OCI-LY1 (cell line): Measurements from ENCODE around the gene DCC.

ENCODE experiments used
- H2AFZ ChIP-seq: fragments of 200-600 bp; sonication (generic), shearing (Covaris generic); 2 replicates; pipeline ENCODE4 v1.6.0; 2014; ENCODE audit warnings: antibody characterized with exemption, mild to moderate bottlenecking, low read length
- H3F3A ChIP-seq: fragments of 200-600 bp; sonication (generic), shearing (Covaris generic); 2 replicates; pipeline ENCODE4 v1.6.0; 2014; ENCODE audit warnings: mild to moderate bottlenecking, antibody characterized with exemption, low read length, moderate library complexity; ENCODE audit not compliant: insufficient read depth
- H3K27ac ChIP-seq: fragments of 200-600 bp; sonication (generic); 2 replicates; pipeline ENCODE4 v1.5.1; 2014; ENCODE audit warnings: low read length, mixed run types, mild to moderate bottlenecking, low read depth; ENCODE audit not compliant: poor library complexity, severe bottlenecking
- H3K27me3 ChIP-seq: fragments of 200-600 bp; sonication (generic); 2 replicates; pipeline ENCODE4 v1.6.0; 2014; ENCODE audit warnings: antibody characterized with exemption, mild to moderate bottlenecking, low read length, moderate library complexity; ENCODE audit not compliant: insufficient read depth
- H3K36me3 ChIP-seq: fragments of 200-600 bp; sonication (generic); 2 replicates; pipeline ENCODE4 v1.6.1; 2014; ENCODE audit warnings: mild to moderate bottlenecking, antibody characterized with exemption, low read length, moderate library complexity, mixed read lengths; ENCODE audit not compliant: insufficient read depth
- H3K4me1 ChIP-seq: fragments of 200-600 bp; sonication (generic); 2 replicates; pipeline ENCODE4 v1.5.1; 2014; ENCODE audit warnings: mild to moderate bottlenecking, low read length, moderate library complexity; ENCODE audit not compliant: insufficient read depth, severe bottlenecking
- H3K4me2 ChIP-seq: fragments of 200-600 bp; sonication (generic), shearing (Covaris generic); 2 replicates; pipeline ENCODE4 v1.6.1; 2014; ENCODE audit warnings: low read length
- H3K4me3 ChIP-seq: fragments of 200-600 bp; sonication (generic); 2 replicates; pipeline ENCODE4 v1.5.1; 2014; ENCODE audit warnings: low read length, low read depth, mild to moderate bottlenecking, mixed read lengths; ENCODE audit not compliant: poor library complexity, severe bottlenecking
- H3K79me2 ChIP-seq: fragments of 200-600 bp; shearing (Covaris generic); 2 replicates; pipeline ENCODE4 v1.6.1; 2016; ENCODE audit warnings: mixed run types, low read length, mixed read lengths; ENCODE audit not compliant: insufficient read depth
- H3K9ac ChIP-seq: fragments of 200-600 bp; sonication (generic), shearing (Covaris generic); 2 replicates; pipeline ENCODE4 v1.6.1; 2014; ENCODE audit warnings: mild to moderate bottlenecking, low read length, mixed read lengths
- H3K9me2 ChIP-seq: fragments of 200-600 bp; sonication (generic), shearing (Covaris generic); 2 replicates; pipeline ENCODE4 v1.6.1; 2014; ENCODE audit warnings: low read depth, mild to moderate bottlenecking, low read length, mixed read lengths
- H3K9me3 ChIP-seq: fragments of 200-600 bp; shearing (Covaris generic); 2 replicates; pipeline ENCODE4 v1.6.1; 2014; ENCODE audit warnings: low read length, mixed read lengths
- H4K20me1 ChIP-seq: fragments of 200-600 bp; sonication (generic), shearing (Covaris generic); 2 replicates; pipeline ENCODE4 v1.6.0; 2016; ENCODE audit warnings: mild to moderate bottlenecking, low read length; ENCODE audit not compliant: insufficient read depth
- EZH2 ChIP-seq: fragments of 200-600 bp; sonication (generic), shearing (Covaris generic); IDR thresholded peaks from 2 replicates; pipeline ENCODE4 v1.8.0; 2017; ENCODE audit warnings: borderline replicate concordance, mixed run types, mild to moderate bottlenecking, antibody characterized with exemption, low read length, moderate library complexity, mixed read lengths
- TF ChIP-seq, protein P1 (sequence below): fragments of 200-600 bp; sonication (generic), shearing (Covaris generic); IDR thresholded peaks from 2 replicates; pipeline ENCODE4 v1.5.1; 2017; ENCODE audit warnings: mild to moderate bottlenecking, antibody characterized with exemption, low read length, moderate library complexity, mixed read lengths

The DCC gene

DNA sequence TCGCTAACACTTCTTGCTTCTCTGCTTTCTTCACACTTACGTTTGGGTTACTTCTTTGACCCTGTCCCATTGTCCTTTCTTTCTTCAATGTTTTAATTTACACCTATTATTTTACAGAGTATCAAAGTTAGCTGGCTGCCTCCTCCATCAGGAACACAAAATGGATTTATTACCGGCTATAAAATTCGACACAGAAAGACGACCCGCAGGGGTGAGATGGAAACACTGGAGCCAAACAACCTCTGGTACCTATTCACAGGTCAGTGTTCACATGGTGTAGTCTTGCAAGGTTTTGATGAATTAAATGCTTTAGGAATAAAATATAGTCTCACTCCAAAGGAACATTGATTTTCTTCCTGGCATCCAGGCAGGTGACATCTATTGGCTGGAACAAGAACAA lies 965.5 kb downstream of the DCC start:
- Histone ChIP-seq H3K36me3 (no peaks in the 10 kb centered on the region), H3K27ac (no peak overlapping the region), H3K79me2 (no peaks in the 10 kb centered on the region), H3K9ac (no peak overlapping the region), H3K4me2 (no peak overlapping the region), H3K27me3 (no peaks in the 10 kb centered on the region), H3K9me2 (no peaks in the 10 kb centered on the region), H4K20me1 (no peaks in the 10 kb centered on the region), H3K9me3 (no peaks in the 10 kb centered on the region), H2AFZ (no peak overlapping the region), H3K4me1 (no peaks in the 10 kb centered on the region), H3K4me3 (no peak overlapping the region), H3F3A (no peaks in the 10 kb centered on the region)
- TF ChIP-seq, protein P1, sequence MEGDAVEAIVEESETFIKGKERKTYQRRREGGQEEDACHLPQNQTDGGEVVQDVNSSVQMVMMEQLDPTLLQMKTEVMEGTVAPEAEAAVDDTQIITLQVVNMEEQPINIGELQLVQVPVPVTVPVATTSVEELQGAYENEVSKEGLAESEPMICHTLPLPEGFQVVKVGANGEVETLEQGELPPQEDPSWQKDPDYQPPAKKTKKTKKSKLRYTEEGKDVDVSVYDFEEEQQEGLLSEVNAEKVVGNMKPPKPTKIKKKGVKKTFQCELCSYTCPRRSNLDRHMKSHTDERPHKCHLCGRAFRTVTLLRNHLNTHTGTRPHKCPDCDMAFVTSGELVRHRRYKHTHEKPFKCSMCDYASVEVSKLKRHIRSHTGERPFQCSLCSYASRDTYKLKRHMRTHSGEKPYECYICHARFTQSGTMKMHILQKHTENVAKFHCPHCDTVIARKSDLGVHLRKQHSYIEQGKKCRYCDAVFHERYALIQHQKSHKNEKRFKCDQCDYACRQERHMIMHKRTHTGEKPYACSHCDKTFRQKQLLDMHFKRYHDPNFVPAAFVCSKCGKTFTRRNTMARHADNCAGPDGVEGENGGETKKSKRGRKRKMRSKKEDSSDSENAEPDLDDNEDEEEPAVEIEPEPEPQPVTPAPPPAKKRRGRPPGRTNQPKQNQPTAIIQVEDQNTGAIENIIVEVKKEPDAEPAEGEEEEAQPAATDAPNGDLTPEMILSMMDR, result no peak
- no peak for TF ChIP-seq EZH2

DNA sequence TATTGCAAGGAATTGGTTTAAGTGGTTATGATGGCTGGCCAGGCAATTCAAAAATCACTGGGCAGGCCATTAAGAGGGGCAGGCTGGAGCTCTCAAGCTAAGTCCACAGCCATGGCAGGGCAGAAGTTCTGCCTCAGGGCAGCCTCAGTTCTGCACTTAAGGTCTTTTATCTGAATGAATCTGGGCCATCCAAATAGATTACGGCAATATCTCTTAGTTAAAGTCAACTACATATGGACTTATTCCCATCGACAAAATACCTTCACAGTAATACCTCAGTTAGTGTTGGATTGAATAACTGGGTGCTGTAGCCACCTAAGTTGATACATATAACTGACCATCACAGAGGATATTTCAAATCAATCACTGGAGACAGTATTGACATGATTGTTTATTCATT lies 979.6 kb downstream of the DCC start:
- Histone ChIP-seq H3K9ac (no peak overlapping the region), H4K20me1 (no peaks in the 10 kb centered on the region), H3K4me1 (no peaks in the 10 kb centered on the region), H3K9me2 (no peaks in the 10 kb centered on the region), H3K36me3 (no peaks in the 10 kb centered on the region), H2AFZ (no peak overlapping the region), H3K27ac (no peak overlapping the region), H3K9me3 (no peaks in the 10 kb centered on the region), H3K4me2 (no peak overlapping the region), H3K27me3 (no peaks in the 10 kb centered on the region), H3K79me2 (no peaks in the 10 kb centered on the region), H3F3A (no peaks in the 10 kb centered on the region), H3K4me3 (no peak overlapping the region)
- TF ChIP-seq, protein P1, result no peak
- TF ChIP-seq EZH2, result no peak

DNA sequence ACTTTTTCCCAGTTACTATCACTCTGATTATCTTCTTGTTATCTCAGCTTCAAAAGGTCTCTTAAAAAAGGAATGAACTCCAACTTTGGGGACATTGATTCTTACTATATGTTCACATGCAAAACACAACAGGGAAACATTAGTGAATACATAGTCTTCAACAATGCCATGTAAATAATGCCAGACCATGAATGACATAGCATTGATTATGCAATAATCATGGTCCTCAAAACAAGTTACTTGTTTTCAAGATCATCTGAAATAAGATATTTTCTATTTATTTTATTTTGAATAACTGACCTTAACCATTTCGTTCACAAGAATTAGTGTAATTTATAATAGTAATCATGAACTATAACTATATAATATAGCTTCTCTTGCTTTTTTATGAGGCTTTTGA lies 982.2 kb downstream of the DCC start:
- Histone ChIP-seq H3K4me2 (no peak overlapping the region), H3K4me1 (no peaks in the 10 kb centered on the region), H3K27me3 (no peaks in the 10 kb centered on the region), H3K4me3 (no peak overlapping the region), H3K9ac (no peak overlapping the region), H4K20me1 (no peaks in the 10 kb centered on the region), H2AFZ (no peak overlapping the region), H3K79me2 (no peaks in the 10 kb centered on the region), H3K9me2 (no peaks in the 10 kb centered on the region), H3K36me3 (no peaks in the 10 kb centered on the region), H3K9me3 (no peaks in the 10 kb centered on the region), H3F3A (no peaks in the 10 kb centered on the region), H3K27ac (no peak overlapping the region)
- TF ChIP-seq, protein P1, result no peak
- no peak for TF ChIP-seq EZH2
